GM19372 (cell line): ENCODE results near the gene NOCT.
A peak's percentile ranks its signal among the peaks of the same experiment; 100 is the strongest.
"Not testable (repeated sequence)": the region's sequence is repeated elsewhere in the genome, so short reads cannot be mapped to it uniquely, and the experiment has no call there.

ENCODE experiments used
- ATAC-seq: cut with Tn5 transposase; IDR thresholded peaks from one replicate; pipeline ENCODE4 v1.9.1; 2021; ENCODE audit warnings: mild to moderate bottlenecking, low read depth, moderate library complexity; ENCODE audit not compliant: unreplicated experiment

Gene NOCT

DNA sequence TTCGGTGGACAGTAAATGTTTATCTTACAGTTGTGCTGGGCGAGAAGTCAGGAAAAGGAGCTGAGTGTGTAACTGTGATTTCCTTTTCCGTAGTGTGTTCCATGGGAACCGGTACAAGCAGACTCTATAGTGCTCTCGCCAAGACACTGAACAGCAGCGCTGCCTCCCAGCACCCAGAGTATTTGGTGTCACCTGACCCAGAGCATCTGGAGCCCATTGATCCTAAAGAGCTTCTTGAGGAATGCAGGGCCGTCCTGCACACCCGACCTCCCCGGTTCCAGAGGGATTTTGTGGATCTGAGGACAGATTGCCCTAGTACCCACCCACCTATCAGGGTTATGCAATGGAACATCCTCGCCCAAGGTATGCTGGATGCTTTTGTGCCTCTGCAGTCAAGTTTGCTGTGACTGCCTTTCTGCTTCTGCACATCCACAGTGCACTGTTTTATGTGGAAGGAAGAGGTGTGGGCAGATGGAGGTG lies 27.4 kb downstream of the NOCT start:
- ATAC-seq = no peak

DNA sequence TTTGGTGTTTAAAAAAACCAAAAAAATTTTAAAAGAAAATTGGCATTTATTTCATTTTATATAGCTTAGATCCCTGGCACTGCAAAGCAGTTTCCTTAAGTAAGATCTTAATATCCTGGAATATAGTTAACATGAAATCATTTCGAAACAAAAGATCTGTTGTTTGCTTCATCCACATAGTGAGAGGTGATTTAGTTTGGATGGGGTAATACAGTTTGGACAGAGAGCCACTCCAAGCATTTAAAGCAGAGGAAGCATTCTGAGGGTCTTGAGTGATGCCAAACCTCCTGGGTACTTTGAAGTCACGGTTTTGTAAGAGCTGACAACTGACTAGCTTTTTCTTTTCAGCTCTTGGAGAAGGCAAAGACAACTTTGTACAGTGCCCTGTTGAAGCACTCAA lies 28.7 kb downstream of the NOCT start:
- ATAC-seq = no peak

DNA sequence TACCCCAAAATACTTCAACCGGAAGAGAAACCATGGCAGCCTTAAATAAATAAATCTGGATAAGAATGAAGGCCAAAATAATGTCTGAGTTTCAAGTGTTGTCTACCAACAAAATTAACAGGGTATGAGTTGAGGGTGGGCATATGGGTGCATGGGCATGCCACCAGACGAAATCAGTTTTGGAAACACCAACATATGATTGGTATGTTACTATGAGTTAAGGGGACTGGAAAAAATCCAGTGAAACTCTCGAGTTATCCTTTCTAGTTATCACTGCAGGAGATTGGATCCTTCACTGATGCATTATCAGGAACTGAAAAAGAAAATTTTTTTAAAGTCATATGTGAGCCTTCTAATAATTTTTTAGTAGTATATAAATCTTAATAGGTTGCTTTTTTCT lies 32.4 kb downstream of the NOCT start:
- ATAC-seq = no peak

DNA sequence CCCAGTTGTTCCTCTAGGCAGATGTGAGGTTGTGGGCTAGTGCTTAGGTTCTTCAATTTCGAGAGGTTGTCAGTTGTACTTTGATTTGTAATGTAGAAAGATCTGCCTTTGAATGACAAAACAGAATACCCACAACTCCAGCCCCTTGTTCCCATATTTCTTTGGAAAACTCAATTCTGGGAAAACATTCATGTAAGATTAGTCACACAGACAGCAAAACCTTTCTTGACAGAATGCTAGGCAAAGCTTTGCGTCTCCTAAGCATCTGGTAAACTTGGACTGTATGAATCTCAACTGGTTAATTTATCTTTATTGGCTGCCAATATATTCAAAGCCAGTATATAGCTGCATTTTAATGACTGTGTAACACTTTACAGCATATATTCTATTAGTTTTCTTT lies 34.9 kb downstream of the NOCT start:
- ATAC-seq = no peak

DNA sequence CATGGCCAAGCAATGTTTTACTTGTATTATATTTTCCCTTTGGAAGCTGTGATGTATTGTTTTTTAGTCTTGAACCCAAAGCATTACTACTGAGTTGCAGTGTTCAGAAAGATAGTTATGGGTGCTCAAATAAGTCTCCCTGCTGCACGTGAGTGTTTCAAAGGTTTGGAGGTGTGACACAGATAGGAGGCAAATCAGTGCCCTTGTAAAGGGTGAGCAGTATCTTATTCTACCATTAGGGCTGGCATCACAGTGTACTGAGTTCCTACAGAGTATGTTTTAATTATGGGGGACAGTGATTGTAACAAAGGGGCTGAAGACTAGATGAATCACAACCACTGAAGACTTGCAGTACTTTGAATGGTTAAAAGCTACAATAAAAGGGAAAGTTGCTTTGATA lies 38.3 kb downstream of the NOCT start:
- ATAC-seq = no peak

DNA sequence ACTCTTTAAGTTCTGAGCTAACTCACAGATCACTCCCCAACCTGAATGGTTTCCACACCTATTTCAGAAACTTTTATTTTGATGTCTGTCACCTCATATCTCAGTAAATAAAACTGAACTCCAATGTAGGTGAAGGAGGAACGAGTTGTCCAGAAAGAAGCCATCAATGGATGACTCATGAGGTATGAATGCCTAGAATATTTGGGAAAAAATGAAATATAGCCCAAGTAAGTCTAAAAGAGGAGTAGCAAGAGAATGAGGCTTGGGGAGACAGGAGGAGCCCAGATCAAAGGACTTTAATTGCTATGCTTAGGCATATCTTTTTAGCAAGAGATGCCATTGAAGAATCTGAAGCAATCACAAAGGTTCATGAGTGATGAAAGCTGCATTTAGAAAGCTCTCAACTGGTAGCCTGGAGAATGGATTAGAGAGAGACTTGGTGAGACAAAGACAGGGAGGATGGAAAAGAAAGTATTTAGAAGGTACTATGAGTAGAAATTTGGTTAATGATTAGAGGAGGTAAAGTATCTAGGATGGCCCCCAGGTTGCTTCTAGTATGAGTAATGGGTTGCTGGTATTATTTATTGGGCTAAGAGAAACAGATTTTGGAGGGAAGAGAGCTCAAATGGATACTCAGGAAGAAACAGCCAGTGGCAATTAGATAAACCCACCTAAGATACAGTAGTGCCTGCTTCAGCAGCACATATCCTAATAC lies 39.4 kb downstream of the NOCT start:
- ATAC-seq = no peak

DNA sequence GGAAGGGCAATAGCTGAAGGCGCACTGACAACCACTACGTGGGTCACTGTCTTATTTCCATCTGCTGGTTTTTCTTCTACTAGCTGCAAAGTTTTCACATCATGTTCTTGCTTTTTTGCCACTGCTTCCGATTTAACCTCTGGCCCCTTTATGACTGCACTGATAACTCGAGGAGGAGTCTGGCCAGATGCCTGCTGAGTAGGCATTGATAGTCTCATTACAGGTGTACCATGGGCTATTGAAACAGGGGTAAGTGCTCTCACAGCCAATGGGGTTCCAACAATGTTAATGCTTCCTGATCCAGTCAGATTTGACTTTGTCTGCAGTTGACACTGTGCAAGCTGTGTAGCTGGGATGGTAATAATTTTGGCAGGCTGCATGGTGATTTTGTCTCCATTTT lies 43.4 kb downstream of the NOCT start:
- not testable (repeated sequence) for ATAC-seq

DNA sequence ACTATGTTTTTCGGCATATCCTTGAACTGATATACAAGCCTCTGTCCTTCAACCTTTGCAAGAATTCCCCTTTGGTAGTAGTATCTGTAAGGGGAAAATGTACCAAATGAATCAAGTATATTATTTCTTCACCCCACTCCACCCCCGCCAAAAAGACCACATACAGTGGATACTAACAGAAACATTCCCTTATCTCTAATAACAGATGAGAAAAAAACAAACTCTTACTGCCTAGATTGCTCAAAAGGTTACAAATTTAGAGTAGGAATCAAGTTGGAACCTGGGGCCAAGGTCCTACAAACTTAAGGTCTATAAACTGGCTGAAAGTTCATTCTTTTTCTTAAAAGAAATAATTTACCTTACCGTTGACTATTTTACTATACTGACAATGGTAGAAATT lies 45.0 kb downstream of the NOCT start:
- no peak for ATAC-seq

DNA sequence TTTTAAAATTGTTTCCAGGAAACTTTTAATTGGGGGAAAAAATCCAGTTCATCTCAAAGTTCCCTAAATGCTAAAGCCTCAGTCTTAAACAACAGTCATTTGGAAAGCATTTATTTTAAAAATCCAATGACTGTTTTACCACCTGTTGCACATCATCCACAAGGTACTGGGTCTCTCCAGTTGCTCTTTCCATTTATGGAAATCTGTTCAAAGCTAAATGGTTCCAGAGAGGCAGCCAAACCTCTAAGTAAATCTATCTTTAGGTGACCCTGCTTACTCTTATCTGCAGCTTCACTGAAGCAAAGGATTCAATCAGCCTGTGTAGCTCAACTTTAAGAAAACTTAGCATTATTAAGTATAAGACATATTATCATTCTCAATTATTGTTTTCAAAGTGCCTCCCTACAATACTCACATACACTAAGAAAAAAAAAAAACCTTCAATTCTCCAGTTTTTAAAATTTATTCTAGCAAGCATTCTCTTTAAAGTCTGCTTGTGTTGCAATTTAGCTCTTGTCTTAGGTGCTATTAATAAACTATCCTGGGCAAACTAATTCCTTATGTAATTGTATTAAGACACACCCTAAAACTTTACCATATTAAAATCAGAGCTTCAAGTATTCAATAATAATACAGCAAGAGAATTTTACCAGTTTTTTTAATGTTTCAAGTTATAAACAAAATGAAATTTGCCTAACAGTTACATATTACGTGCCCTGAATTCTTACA lies 60.6 kb downstream of the NOCT start:
- no peak for ATAC-seq

DNA sequence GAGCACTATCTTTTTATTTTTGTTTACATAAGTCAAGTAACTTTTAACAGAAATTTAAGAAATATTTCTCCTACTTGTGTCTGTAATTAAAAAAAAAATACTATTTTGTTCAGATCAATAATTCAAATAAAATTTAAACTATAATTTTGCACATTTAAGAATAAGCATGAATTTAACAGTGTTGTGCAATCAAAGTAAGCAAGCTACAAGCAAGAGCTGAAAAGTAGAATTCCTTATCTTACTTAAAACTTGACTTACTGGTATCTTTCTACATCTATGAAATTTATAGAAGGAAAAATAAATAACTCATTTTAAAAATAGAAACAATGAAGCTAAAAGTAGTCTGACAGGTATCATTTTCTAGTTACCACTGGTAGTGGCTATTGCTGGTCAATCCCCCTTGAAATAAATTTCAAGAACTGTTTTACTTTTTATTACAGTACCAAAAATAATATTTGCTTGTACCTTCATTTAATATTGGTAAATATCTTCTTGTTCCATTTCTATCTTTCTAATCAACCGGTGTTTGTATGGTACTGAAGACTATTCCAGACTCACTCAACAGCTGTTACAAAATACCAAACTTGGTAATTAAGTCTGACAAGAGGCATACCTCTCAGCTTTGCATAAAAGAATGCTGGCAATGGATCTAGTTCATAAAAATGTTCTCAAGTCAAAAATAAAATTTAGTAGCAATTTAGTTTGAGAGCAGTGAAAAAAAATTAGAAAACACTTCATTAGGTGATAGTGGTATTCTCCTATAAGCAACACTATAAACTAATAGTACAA lies 62.2 kb downstream of the NOCT start:
- ATAC-seq = no peak

DNA sequence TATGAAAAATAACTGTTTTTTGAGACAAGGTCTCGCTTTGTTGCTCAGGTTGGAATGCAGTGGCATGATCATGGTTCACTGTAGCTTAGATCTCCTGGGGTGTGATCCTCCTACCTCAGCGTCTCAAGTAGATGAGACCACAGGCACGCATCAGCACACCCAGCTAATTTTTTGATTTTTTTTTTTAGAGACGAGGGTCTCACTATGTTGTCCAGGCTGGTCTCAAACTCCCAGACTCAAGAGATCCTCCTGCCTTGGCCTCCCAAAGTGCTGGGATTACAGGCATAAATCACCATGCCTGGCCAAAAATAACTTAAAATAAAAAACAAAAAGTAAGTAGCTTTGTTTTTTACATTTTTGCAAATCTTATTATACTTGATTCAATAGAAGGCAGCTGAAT lies 63.3 kb downstream of the NOCT start:
- ATAC-seq = no peak

DNA sequence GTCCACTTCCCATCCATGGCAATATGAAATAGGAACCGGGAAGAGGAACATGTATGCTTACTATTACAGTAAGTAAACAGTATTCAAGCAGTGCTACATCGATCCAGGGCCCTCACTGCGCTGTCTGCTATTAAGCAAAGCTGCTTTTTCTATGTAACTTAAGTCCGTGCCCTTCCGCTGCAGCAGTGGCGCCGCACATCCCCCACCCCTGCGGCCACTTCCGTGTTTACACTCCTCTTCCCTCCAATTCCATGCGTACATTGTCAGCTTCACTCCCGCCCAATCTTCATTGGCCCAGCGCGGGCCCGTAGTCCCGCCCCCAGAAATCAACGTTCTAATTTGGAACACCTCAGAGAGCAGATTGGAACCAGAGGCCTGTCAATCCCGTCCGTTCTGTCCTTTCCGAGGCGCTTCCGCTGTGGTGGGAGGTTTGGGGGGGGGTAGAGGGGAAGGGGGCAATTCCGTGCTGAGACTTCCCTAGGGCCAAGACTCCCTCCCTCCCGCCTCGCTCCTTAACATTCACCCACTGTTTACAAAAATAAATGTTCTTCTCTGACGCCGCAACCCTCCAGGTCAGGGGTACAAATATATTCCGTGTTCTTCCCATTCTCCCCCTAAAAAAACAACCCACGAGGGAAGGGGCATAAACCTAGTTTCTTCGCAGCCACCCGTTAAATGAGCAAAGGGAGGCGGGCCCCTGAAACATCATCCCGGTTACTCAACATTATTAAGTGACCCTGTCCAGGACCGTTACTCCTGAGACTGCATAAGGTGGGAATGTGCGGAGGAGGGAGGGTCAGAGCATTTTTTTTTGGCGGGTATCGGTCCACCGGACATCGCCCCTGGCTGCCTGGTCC lies 67.4 kb downstream of the NOCT start:
- ATAC-seq = peak; percentile 74

DNA sequence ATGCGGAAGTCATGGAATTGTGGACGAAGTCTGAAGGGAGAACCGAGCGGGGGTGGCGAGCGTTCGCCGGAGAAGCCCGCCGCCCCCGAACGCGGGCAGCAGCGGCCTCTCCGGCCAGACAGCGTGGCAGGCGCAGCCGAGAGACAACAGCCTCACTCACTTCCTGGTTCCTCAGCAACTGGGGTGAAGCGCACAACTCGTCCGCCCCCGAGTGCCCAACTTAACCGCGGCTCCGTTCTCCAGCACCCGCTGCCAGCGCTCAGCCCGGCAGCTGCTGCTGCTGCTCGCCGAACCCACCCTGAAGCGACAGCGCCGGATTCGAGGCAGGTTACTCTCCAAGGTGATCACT lies 68.0 kb downstream of the NOCT start:
- peak; percentile 30 for ATAC-seq

DNA sequence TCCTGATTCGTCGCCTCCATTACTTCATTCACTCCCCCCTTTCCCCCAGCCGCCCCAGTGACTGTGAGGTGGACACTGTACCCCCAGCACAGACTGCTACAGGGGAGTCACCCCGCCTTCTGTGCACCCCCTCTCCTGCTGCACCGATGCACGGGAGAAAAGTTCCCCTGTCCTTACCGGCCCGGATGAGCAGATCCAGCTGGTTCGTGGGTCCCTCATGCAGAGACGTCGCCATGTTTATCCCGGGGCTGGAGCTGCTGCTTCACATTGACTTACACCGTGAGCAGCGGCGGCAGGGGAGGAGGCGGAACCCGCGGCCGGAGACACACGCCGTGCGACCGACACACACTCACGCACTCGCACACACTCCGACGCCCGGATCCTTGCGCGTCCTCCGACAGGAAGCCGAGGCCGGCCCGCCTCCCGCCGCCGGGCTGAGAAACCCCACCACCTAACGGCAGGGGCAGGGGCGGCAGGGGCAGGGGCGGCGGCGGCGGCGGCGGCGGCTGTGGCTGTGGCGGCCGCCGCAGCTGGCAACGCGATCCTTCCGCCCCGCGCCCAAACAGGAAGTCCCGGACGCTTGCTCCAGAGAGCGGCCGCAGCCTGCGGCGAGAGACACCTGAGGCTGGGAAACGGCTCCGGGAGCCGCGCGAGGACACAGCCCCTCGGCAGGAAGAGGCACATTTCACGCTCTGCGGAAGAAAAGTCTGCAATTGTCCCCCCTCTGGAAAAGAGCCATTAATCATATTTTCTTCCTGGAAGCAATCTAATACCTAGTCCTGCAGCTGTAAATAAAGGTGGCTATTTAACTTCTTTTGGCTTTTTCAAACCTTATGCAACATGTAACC lies 68.6 kb downstream of the NOCT start:
- peak; percentile 49 for ATAC-seq

DNA sequence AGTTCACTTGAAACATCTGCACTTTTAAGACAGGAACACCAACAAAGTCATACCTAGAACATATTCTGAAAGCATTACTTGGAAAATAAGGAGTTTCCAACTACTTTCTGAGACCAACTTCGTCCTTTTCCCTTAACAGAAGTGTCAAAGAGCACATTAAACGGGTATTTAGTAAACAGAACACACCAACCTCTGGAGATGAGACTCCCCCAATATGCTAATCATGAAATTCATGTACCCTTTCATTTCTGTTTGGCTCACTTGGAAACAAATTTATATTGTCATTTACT lies 69.2 kb downstream of the NOCT start:
- no peak for ATAC-seq

DNA sequence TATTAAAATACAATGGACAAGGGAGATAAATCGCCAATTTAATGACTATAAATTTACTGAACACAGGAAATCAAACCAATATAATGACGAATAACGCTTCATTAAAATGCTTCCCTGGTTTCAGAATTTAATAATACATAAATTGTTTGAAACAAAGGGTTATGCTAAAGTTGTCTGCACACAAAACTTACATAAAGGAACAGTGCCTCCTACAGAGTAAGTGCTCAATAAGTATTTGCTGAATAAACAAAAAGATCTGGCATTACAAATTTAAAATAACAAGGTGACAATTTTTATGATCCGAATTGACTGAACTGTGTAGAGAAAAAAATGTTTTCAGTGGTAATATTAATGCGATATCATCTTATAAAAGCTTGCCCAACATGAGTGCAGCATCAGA lies 69.6 kb downstream of the NOCT start:
- no peak for ATAC-seq

DNA sequence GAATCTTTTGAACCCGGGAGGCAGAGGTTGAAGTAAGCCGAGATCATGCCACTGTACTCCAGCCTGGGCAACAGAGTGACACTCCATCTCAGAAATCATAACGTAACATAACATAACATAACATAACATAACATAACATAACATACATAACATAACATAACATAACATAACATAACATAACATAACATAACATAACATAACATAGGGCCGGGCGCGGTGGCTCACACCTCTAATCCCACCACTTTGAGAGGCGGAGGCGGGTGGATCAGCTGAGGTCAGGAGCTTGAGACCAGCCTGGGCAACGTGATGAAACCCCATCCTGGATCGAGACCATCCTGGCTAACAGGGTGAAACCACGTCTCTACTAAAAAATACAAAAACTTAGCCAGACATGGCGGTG lies 76.7 kb downstream of the NOCT start:
- ATAC-seq = no peak
